ENCODE results near the gene DCP1A. TPM values are rescaled to one million over a fixed set of nuclear protein-coding genes. Genes with fewer than 3 reads are reported as not detected.

The DCP1A gene
- total and polyA plus RNA-seq, 2 of the 13 experiments (the other 11 are each of a cell fraction or from before 2014, with no cell fraction given): 14.2 to 41.2 TPM

- Histone ChIP-seq H4K20me1 (ENCODE audit: insufficient read depth, low read length) (peaks cover 24% of the 10 kb centered on the region), H3K27ac (ENCODE audit: extremely low read length, insufficient read depth, low read length) (no peak overlapping the region), H3K36me3 (replicated peaks in 1 of 2; ENCODE audit: control insufficient read depth in 1 of 2, insufficient read depth in 2 of 2, low read length in 2 of 2) (no peaks in the 10 kb centered on the region), H3K9ac (ENCODE audit: insufficient read depth, low read depth, low read length) (no peak overlapping the region), H3K4me3 (replicated peaks in 1 of 3; ENCODE audit: insufficient read depth in 1 of 3, low read depth in 2 of 3, low read length in 3 of 3) (no peak overlapping the region), H3K27me3 (ENCODE audit: control insufficient read depth in 1 of 2, insufficient read depth in 2 of 2, low read length in 2 of 2) (no peaks in the 10 kb centered on the region; a peak in 1 of 5 replicates), H3K4me1 (ENCODE audit: insufficient read depth, low read length) (peaks cover 82% of the 10 kb centered on the region), H2AFZ (ENCODE audit: low read length) (no peak overlapping the region), H3K9me3 (ENCODE audit: low read length) (no peaks in the 10 kb centered on the region), H3K4me2 (ENCODE audit: low read depth, low read length) (no peak overlapping the region), H3K79me2 (ENCODE audit: insufficient read depth, low read length) (peaks cover 30% of the 10 kb centered on the region)
- in situ Hi-C loops (cut with HindIII; ENCODE audit: extremely low pct_ligation_motif_present, low pct_unique_long_range_greater_than_20kb): no loop called here
- FAIRE-seq (no peak), DNase-seq (ENCODE audit: low spot score) (no peak), ATAC-seq (no peak)
- ChIA-PET CTCF (ENCODE audit: low intra/inter-chr PET ratio, low total read pairs) (no interaction called here), POLR2A (interaction anchor here (1.0 kb wide), 1 partner anchor 13 kb away, joined by 4 read pairs; no protein-coding TSS in a partner anchor)
- intact Hi-C loops (cut with micrococcal nuclease; ENCODE audit: unreplicated experiment): loop anchor here (5.0 kb wide), 1 partner anchor 35 kb away; no protein-coding TSS in a partner anchor
- 94% methylated on average over 3 of the region's 4 CpGs for WGBS (ENCODE audit: low lambda C conversion rate)
- peak; percentile 32; the same call in 1 of the 2 replicates for TF ChIP-seq ZNF687 (CRISPR knock-in tag; IDR thresholded peaks at IDR 0.05)
- no peak for TF ChIP-seq IKZF1 (IDR thresholded peaks at IDR 0.05)
- no peak for TF ChIP-seq GATA4 (IDR thresholded peaks at IDR 0.05; ENCODE audit: borderline replicate concordance, low read depth)
- BruUV-seq (replicated peaks): no TSS peak
These were observed 89.9 kb downstream of the DCP1A start for GRCh38 chr3:53257465-53257864.

GRCh38 chr3:53256704-53257055, 90.7 kb downstream of the DCP1A start:
- intact Hi-C loops (cut with micrococcal nuclease; ENCODE audit: unreplicated experiment) (loop anchor here (5.0 kb wide), 1 partner anchor 34 kb away; no protein-coding TSS in a partner anchor), in situ Hi-C loops (cut with HindIII; ENCODE audit: extremely low pct_ligation_motif_present, low pct_unique_long_range_greater_than_20kb) (no loop called here)
- peaks cover 29% of the 10 kb centered on the region for H4K20me1 ChIP-seq (ENCODE audit: insufficient read depth, low read length)
- H3K27me3 ChIP-seq (ENCODE audit: control insufficient read depth in 1 of 2, insufficient read depth in 2 of 2, low read length in 2 of 2): no peaks in the 10 kb centered on the region; a peak in 1 of 5 replicates
- WGBS (ENCODE audit: low lambda C conversion rate): 91% methylated on average over 5 of the region's 5 CpGs
- no peaks in the 10 kb centered on the region for H3K9me3 ChIP-seq (ENCODE audit: low read length)
- no peak overlapping the region for H2AFZ ChIP-seq (ENCODE audit: low read length)
- TF ChIP-seq ATM (IDR thresholded peaks at IDR 0.05; ENCODE audit: borderline replicate concordance) (no peak), ZNF232 (CRISPR knock-in tag; IDR thresholded peaks at IDR 0.05; ENCODE audit: borderline replicate concordance) (no peak), ZNF33A (CRISPR knock-in tag; IDR thresholded peaks at IDR 0.05; ENCODE audit: borderline replicate concordance) (no peak), ZBTB4 (CRISPR knock-in tag; IDR thresholded peaks at IDR 0.05; ENCODE audit: borderline replicate concordance) (no peak), ZBTB20 (CRISPR knock-in tag; IDR thresholded peaks at IDR 0.05; ENCODE audit: borderline replicate concordance, low read depth) (no peak)
- FAIRE-seq (no peak), ATAC-seq (no peak), DNase-seq (ENCODE audit: low spot score) (no peak)
- BruUV-seq (replicated peaks): no TSS peak
- peaks cover 82% of the 10 kb centered on the region for H3K4me1 ChIP-seq (ENCODE audit: insufficient read depth, low read length)
- no peaks in the 10 kb centered on the region for H3K36me3 ChIP-seq (replicated peaks in 1 of 2; ENCODE audit: control insufficient read depth in 1 of 2, insufficient read depth in 2 of 2, low read length in 2 of 2)
- H3K9ac ChIP-seq (ENCODE audit: insufficient read depth, low read depth, low read length): no peak overlapping the region
- no peak overlapping the region for H3K27ac ChIP-seq (ENCODE audit: extremely low read length, insufficient read depth, low read length)
- H3K4me3 ChIP-seq (replicated peaks in 1 of 3; ENCODE audit: insufficient read depth in 1 of 3, low read depth in 2 of 3, low read length in 3 of 3): no peak overlapping the region
- CTCF ChIA-PET (ENCODE audit: low intra/inter-chr PET ratio, low total read pairs): no interaction called here
- POLR2A ChIA-PET: no interaction called here
- peaks cover 37% of the 10 kb centered on the region for H3K79me2 ChIP-seq (ENCODE audit: insufficient read depth, low read length)
- no peak overlapping the region for H3K4me2 ChIP-seq (ENCODE audit: low read depth, low read length)
